ENCODE data around the gene CLDN9. TPM values are rescaled to one million over a fixed set of nuclear protein-coding genes. Genes with fewer than 3 reads are reported as not detected.
"Not testable (repeated sequence)": the region's sequence is repeated elsewhere in the genome, so short reads cannot be mapped to it uniquely, and the experiment has no call there.

The CLDN9 gene
- total RNA-seq, 2 experiments from 2014 or later: 0.23 to 0.28 TPM

DNA sequence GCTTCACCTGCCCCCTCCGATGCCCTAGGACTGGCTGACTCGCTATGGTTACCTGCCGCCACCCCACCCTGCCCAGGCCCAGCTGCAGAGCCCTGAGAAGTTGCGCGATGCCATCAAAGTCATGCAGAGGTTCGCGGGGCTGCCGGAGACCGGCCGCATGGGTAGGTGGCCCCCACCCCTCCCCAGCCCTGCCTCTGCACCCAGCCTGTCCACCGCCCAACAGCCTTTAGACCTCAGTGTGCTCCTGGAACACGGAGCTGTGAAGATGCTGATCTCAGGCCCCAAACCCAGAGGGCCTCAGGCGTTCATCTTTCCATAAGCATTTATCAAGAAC lies 34.6 kb downstream of the CLDN9 start:
- ChIA-PET CTCF (interaction anchor here (0.8 to 5.8 kb wide), 9 partner anchors 11 to 88 kb away, joined by 3 to 38 read pairs (median 6); partner anchors contain the start of genes BICDL2 and ZNF213), POLR2A (interaction anchor here (0.6 to 8.7 kb wide), 14 partner anchors 9 to 217 kb away, joined by 3 to 72 read pairs (median 8); partner anchors contain the start of genes HCFC1R1, IL32, PKMYT1 and THOC6)
- peak; percentile 37 for DNase-seq
- Mint-ChIP-seq H3K36me3 (ENCODE audit: low read depth) (peaks cover 52% of the 10 kb centered on the region), H3K4me3 (peak overlapping the region; percentile 85), H3K9me3 (no peaks in the 10 kb centered on the region), H3K27me3 (peaks cover 21% of the 10 kb centered on the region), H3K27ac (peak overlapping the region; percentile 87), H3K4me1 (peaks cover 71% of the 10 kb centered on the region)

DNA sequence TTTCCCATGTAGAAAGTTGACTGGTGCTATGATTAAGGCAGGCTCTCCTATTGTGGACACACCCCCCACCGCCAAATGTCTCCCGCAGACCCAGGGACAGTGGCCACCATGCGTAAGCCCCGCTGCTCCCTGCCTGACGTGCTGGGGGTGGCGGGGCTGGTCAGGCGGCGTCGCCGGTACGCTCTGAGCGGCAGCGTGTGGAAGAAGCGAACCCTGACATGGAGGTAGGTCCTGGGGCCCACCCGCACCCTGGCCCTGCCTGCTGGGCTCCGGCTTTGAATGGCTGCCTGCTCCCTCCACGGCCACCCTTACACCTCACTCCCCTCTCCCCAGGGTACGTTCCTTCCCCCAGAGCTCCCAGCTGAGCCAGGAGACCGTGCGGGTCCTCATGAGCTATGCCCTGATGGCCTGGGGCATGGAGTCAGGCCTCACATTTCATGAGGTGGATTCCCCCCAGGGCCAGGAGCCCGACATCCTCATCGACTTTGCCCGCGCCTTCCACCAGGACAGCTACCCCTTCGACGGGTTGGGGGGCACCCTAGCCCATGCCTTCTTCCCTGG lies 37.3 kb downstream of the CLDN9 start:
- H3K27ac Mint-ChIP-seq: peak overlapping the region; percentile 77

DNA sequence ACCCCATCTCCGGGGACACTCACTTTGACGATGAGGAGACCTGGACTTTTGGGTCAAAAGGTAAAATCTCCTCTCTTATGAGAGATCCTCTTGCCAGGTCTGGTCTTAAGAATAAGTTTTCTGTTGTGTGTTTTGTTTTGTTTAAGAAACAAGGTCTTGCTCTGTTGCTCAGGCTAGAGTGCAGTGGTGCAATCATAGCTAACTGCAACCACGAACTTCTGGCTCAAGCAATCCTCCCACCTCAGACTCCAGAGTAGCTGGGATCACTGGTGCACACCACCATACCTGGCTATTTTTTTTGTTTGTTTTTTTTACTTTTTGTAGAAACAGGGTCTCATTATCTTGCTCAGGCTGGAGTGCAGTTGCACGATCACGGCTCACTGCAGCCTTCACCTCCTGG lies 37.8 kb downstream of the CLDN9 start:
- Mint-ChIP-seq H3K4me3 (peak overlapping the region; percentile 57), H3K27me3 (peaks cover 3% of the 10 kb centered on the region), H3K4me1 (peaks cover 78% of the 10 kb centered on the region), H3K9me3 (no peaks in the 10 kb centered on the region), H3K36me3 (ENCODE audit: low read depth) (peaks cover 67% of the 10 kb centered on the region), H3K27ac (peak overlapping the region; percentile 77)
- ChIA-PET CTCF (interaction anchor here (1.5 to 5.8 kb wide), 3 partner anchors 19 to 46 kb away, joined by 4 to 38 read pairs (median 15); no protein-coding TSS in a partner anchor), POLR2A (interaction anchor here (1.0 to 8.7 kb wide), 8 partner anchors 8 to 79 kb away, joined by 4 to 72 read pairs (median 12); partner anchors contain the start of gene IL32)
- no peak for DNase-seq

More for the DNA sequence above, 37.3 kb downstream of the CLDN9 start:
- DNase-seq: no peak
- ChIA-PET POLR2A (interaction anchor here (1.0 to 8.7 kb wide), 11 partner anchors 9 to 85 kb away, joined by 3 to 72 read pairs (median 9); partner anchors contain the start of genes IL32, PKMYT1, TNFRSF12A and ZNF213), CTCF (interaction anchor here (2.1 to 5.8 kb wide), 2 partner anchors 18 to 21 kb away, joined by 15 to 38 read pairs; no protein-coding TSS in a partner anchor)
- Mint-ChIP-seq H3K9me3 (no peaks in the 10 kb centered on the region), H3K27me3 (peaks cover 6% of the 10 kb centered on the region), H3K4me3 (peak overlapping the region; percentile 57), H3K36me3 (ENCODE audit: low read depth) (peaks cover 66% of the 10 kb centered on the region), H3K4me1 (peaks cover 77% of the 10 kb centered on the region)

DNA sequence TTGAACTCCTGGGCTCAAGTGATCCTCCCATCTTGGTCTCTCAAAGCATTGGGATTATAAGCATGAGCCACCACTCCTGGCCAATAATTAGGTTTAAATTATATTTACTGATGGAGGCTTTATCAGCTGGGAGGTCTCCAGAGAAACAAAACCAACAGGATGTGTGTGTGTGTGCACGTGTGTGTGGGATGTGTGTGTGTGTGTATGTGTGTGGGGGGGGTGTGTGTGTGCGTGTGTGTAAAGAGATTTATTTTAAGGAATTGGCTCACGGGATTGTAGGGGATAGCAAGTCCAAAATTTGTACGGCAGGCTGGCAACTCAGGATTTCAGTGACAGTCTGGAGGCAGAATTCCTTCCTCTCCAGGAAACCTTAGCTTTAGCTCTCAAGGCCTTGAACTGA lies 38.3 kb downstream of the CLDN9 start:
- Mint-ChIP-seq H3K27ac (peak overlapping the region; percentile 77), H3K4me3 (peak overlapping the region; percentile 57), H3K27me3 (peaks cover 2% of the 10 kb centered on the region), H3K9me3 (no peaks in the 10 kb centered on the region), H3K36me3 (ENCODE audit: low read depth) (peaks cover 71% of the 10 kb centered on the region), H3K4me1 (peaks cover 83% of the 10 kb centered on the region)
- POLR2A ChIA-PET: interaction anchor here (0.8 to 8.7 kb wide), 9 partner anchors 12 to 108 kb away, joined by 3 to 72 read pairs (median 5); partner anchors contain the start of gene IL32
- DNase-seq: no peak
- CTCF ChIA-PET: interaction anchor here (1.5 to 5.8 kb wide), 3 partner anchors 19 to 45 kb away, joined by 4 to 38 read pairs (median 15); no protein-coding TSS in a partner anchor

DNA sequence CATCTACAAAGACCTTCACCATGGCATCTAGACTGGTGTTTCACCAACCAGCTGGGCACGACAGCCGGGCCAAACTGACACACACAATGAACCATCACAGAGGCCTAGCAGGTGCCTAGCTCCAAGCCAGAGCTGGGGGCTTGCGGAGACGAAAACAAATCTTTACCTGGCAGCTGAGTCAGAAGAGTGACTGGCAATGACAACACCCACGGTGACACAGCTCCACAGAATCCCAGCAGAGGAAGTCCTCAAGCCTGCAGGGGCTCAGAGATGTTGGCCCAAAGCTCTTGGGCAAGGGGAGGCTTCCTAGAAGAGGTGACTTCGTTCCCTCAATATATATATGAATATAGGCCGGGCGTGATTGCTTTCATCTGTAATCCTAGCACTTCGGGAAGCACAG lies 38.8 kb downstream of the CLDN9 start:
- Mint-ChIP-seq H3K9me3 (no peaks in the 10 kb centered on the region), H3K27ac (peak overlapping the region; percentile 77), H3K4me3 (peak overlapping the region; percentile 57), H3K4me1 (peaks cover 87% of the 10 kb centered on the region), H3K36me3 (ENCODE audit: low read depth) (peaks cover 74% of the 10 kb centered on the region), H3K27me3 (peaks cover 2% of the 10 kb centered on the region)
- DNase-seq: no peak
- POLR2A ChIA-PET: interaction anchor here (0.8 to 8.7 kb wide), 8 partner anchors 12 to 107 kb away, joined by 3 to 72 read pairs (median 7); partner anchors contain the start of gene IL32
- CTCF ChIA-PET: interaction anchor here (1.5 to 5.8 kb wide), 3 partner anchors 20 to 45 kb away, joined by 4 to 38 read pairs (median 15); no protein-coding TSS in a partner anchor

DNA sequence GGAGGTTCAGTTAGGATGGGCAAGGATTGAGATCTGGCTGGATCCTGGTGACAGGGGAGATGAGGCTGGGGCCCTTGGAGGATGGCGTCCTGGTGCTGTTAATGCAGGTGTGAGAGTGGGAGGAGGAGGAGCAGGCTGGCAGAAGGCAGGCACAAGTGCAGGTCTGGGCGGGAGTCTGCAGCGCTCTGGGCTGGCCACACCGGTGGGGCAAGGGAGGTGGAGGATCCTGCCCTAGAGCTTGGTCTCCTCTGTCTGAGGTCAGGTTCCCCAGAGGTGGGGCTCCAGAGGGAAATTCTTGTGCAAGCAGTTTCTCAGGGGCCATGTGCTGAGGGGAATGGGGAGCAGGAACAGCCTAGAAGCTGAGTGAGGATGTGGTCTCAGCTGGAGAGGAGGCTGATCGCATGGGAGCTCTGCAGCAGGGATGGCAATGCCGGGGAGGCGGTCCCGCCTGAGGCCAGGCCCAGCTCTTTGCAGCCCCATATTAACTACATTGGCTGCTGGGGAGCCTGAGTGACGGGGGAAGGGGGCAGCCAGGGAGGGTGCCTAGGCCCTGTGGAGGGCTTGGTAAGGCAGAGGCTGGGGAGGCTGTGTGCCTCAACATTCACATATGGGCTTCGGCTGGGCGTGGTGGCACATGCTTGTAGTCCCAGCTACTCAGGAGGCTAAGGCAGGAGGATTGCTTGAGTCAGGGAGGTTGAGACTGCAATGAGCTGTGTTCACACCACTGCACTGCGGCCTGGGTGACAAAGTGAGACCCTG lies 40.0 kb downstream of the CLDN9 start:
- not testable (repeated sequence) for DNase-seq, H3K4me3 Mint-ChIP-seq, H3K27me3 Mint-ChIP-seq, H3K9me3 Mint-ChIP-seq
- H3K36me3 Mint-ChIP-seq (ENCODE audit: low read depth): peaks cover 79% of the 10 kb centered on the region
- H3K4me1 Mint-ChIP-seq: peaks cover 93% of the 10 kb centered on the region
- H3K27ac Mint-ChIP-seq: peak overlapping the region; percentile 79
- CTCF ChIA-PET: interaction anchor here (1.0 kb wide), 1 partner anchor 21 kb away, joined by 3 read pairs; no protein-coding TSS in a partner anchor
- POLR2A ChIA-PET: interaction anchor here (1.9 to 8.7 kb wide), 2 partner anchors 13 to 30 kb away, joined by 5 to 65 read pairs; partner anchors contain the start of gene IL32

DNA sequence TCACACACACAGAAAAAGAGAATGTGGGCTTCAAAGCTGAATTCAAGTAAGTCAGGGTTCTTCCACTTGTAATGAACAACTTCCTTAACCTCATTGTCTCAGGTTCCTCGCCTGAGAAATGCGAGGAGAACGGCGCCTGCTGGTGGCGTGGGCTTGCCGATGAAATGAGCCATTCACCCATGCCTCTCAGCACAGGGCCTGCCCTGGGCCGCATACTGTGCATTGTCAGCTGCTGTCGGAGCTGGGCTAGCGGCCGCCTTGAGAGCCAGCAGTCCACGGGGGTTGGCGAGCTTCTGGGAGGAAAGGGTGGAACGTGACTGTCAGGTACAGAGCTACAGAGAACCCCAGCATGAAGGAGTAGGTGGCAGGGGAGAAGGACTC lies 40.6 kb downstream of the CLDN9 start:
- H3K9me3 Mint-ChIP-seq, DNase-seq, CTCF ChIA-PET, POLR2A ChIA-PET, H3K27me3 Mint-ChIP-seq: not testable (repeated sequence)
- Mint-ChIP-seq H3K27ac (peak overlapping the region; percentile 83), H3K4me3 (peak overlapping the region; percentile 59), H3K36me3 (ENCODE audit: low read depth) (peaks cover 76% of the 10 kb centered on the region), H3K4me1 (peaks cover 88% of the 10 kb centered on the region)

DNA sequence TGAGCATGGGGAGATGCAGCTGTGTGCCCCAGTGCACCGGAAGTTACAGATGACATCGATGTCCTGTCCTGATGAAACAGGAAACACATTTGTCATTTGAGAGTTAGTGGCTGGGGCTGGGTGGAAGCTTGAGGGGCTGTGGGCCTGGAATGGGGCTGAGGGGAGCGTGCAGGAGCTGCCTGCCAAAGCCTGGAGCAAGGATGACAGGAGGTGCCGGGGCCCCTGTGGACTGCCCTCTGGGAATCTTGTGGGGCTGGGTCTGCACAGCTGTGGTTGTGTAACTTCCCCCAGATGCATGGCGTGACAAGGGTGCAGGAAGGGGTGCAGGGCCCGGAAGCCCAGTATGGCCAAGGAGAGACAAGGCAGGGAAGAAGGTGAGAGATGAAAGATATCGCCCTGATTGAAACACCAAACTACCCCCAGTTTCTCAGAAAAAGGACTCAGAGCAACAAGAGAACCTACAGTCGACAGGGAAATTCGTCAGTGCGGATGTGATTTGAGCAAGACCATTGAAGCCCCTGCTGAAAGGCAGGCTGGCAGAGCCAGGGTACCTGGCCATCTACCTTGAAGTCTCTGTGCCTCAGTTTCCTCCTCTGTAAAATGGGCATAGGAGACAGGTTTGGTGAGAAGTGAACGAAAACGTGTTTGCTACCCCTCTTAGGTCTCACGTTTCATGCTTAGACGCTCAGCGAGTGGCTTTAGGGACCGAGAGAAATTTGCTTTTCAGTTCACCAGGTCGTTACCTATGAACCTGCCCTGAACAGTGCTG lies 42.4 kb downstream of the CLDN9 start:
- H3K9me3 Mint-ChIP-seq: no peaks in the 10 kb centered on the region
- ChIA-PET POLR2A (interaction anchor here (0.8 to 6.1 kb wide), 11 partner anchors 7 to 79 kb away, joined by 3 to 96 read pairs (median 4); partner anchors contain the start of gene MMP25), CTCF (interaction anchor here (1.2 to 6.3 kb wide), 4 partner anchors 20 to 73 kb away, joined by 5 to 177 read pairs (median 6); no protein-coding TSS in a partner anchor)
- peak overlapping the region; percentile 64 for H3K4me3 Mint-ChIP-seq
- no peaks in the 10 kb centered on the region for H3K27me3 Mint-ChIP-seq
- peak overlapping the region; percentile 96 for H3K27ac Mint-ChIP-seq
- peak; percentile 76 for DNase-seq
- peaks cover 77% of the 10 kb centered on the region for H3K36me3 Mint-ChIP-seq (ENCODE audit: low read depth)
- peaks cover 77% of the 10 kb centered on the region for H3K4me1 Mint-ChIP-seq

DNA sequence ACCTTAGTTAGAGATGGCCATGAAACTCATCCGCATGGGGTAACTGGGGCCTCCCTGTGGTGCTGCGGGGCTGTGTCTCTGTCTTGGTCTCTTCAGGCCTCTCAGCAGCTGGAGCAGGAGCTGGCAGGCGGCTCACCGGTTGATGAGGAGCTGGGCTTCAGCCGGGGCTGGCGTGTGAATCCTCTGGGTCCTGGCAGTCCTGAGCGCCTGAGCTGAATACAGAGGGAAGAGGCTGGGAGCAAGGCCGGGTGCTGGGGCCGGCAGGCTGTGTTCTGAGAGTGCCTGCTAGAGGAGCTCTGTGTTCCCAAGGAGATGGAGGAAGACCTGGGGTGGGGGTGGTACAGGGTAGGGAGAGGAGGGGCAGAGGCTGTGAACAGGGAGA lies 43.0 kb downstream of the CLDN9 start:
- Mint-ChIP-seq H3K4me1 (peaks cover 77% of the 10 kb centered on the region), H3K4me3 (peak overlapping the region; percentile 64), H3K36me3 (ENCODE audit: low read depth) (peaks cover 77% of the 10 kb centered on the region), H3K27ac (peak overlapping the region; percentile 96)
- ChIA-PET POLR2A (interaction anchor here (0.7 to 6.1 kb wide), 9 partner anchors 8 to 103 kb away, joined by 3 to 96 read pairs (median 3); partner anchors contain the start of gene MMP25), CTCF (interaction anchor here (0.9 to 6.3 kb wide), 5 partner anchors 19 to 73 kb away, joined by 3 to 177 read pairs (median 5); no protein-coding TSS in a partner anchor)
- H3K9me3 Mint-ChIP-seq, DNase-seq, H3K27me3 Mint-ChIP-seq: not testable (repeated sequence)

DNA sequence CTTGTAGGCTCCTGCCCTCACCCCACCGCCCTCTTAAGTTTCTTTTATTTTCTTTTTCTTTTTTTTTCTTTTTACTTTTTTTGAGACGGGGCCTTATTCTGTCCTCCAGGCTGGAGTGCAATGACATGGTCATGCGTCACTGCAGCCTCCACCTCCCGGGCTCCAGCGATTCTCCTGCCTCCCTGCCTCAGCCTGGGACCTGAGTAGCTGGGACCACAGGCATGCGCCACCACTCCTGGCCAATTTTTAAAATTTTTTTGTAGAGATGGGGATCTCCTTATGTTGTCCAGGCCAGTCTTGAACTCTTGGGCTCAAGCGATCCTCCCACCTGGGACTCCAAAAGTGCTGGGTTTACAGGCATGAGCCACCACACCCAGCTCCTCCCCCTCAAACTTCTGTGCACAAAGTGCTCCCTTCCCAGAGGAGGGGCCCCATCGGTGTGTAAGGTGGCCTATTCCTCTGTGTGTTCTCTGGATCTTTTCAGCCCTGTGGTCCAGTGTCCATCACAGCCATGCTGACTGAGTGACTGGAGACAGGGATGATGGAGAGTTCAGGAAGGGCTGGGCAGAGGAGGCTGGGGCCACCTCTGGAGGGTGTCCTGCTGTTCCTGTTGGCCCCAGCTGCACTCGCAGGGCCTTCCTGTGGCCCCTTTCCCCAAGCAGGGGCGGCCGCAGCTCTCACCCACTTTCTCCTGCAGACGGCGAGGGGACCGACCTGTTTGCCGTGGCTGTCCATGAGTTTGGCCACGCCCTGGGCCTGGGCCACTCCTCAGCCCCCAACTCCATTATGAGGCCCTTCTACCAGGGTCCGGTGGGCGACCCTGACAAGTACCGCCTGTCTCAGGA lies 43.8 kb downstream of the CLDN9 start:
- H3K36me3 Mint-ChIP-seq (ENCODE audit: low read depth): peaks cover 72% of the 10 kb centered on the region
- no peaks in the 10 kb centered on the region for H3K27me3 Mint-ChIP-seq
- no peak for DNase-seq
- peaks cover 73% of the 10 kb centered on the region for H3K4me1 Mint-ChIP-seq
- H3K9me3 Mint-ChIP-seq: no peaks in the 10 kb centered on the region
- H3K4me3 Mint-ChIP-seq: peak overlapping the region; percentile 79
- ChIA-PET POLR2A (interaction anchor here (0.7 to 6.1 kb wide), 13 partner anchors 9 to 102 kb away, joined by 3 to 96 read pairs (median 3); partner anchors contain the start of genes IL32, MMP25 and ZNF213), CTCF (interaction anchor here (0.9 to 6.3 kb wide), 5 partner anchors 25 to 72 kb away, joined by 3 to 177 read pairs (median 6); no protein-coding TSS in a partner anchor)
- peak overlapping the region; percentile 96 for H3K27ac Mint-ChIP-seq
